Panc1 (cell line): Measurements from ENCODE around the gene CEP128.

Experiments
- CTCF ChIP-seq: fragments of 450-650 bp; IDR thresholded peaks from 2 replicates; pipeline ENCODE4 v1.5.1; 2017; ENCODE audit warnings: mild to moderate bottlenecking
- POLR2AphosphoS5 ChIP-seq: IDR thresholded peaks from 2 replicates; pipeline ENCODE4 v1.6.1; 2012; ENCODE audit warnings: mild to moderate bottlenecking, low read depth, low read length, moderate library complexity
- SIN3A ChIP-seq: IDR thresholded peaks from 2 replicates; pipeline ENCODE4 v1.6.1; 2012; ENCODE audit warnings: low read depth, mild to moderate bottlenecking, low read length, moderate library complexity, borderline replicate concordance; ENCODE audit not compliant: insufficient read depth
- TCF7L2 ChIP-seq: IDR thresholded peaks from 2 replicates; pipeline ENCODE4 v1.6.1; 2011; ENCODE audit warnings: mild to moderate bottlenecking, low read depth, low read length, inconsistent platforms
- TF ChIP-seq, protein P1 (sequence below), 2 experiments: IDR thresholded peaks; 2 replicates each; pipeline ENCODE4 v1.6.1; 2011 to 2012; ENCODE audit warnings: low read depth in 2 of 2, control low read depth in 1 of 2, low read length in 1 of 2, mild to moderate bottlenecking in 1 of 2, moderate library complexity in 1 of 2; ENCODE audit not compliant: insufficient read depth in 1 of 2

- TF ChIP-seq CTCF, result peak; percentile 11; the same call in 1 of the 2 replicates
- TF ChIP-seq POLR2AphosphoS5, result no peak
- TF ChIP-seq, protein P1, sequence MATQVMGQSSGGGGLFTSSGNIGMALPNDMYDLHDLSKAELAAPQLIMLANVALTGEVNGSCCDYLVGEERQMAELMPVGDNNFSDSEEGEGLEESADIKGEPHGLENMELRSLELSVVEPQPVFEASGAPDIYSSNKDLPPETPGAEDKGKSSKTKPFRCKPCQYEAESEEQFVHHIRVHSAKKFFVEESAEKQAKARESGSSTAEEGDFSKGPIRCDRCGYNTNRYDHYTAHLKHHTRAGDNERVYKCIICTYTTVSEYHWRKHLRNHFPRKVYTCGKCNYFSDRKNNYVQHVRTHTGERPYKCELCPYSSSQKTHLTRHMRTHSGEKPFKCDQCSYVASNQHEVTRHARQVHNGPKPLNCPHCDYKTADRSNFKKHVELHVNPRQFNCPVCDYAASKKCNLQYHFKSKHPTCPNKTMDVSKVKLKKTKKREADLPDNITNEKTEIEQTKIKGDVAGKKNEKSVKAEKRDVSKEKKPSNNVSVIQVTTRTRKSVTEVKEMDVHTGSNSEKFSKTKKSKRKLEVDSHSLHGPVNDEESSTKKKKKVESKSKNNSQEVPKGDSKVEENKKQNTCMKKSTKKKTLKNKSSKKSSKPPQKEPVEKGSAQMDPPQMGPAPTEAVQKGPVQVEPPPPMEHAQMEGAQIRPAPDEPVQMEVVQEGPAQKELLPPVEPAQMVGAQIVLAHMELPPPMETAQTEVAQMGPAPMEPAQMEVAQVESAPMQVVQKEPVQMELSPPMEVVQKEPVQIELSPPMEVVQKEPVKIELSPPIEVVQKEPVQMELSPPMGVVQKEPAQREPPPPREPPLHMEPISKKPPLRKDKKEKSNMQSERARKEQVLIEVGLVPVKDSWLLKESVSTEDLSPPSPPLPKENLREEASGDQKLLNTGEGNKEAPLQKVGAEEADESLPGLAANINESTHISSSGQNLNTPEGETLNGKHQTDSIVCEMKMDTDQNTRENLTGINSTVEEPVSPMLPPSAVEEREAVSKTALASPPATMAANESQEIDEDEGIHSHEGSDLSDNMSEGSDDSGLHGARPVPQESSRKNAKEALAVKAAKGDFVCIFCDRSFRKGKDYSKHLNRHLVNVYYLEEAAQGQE (IDR thresholded peaks at IDR 0.05; ENCODE audit: insufficient read depth in 1 of 2, low read depth in 2 of 2, low read length in 1 of 2), result no peak
- no peak for TF ChIP-seq TCF7L2
- TF ChIP-seq SIN3A, result no peak
These were observed 78.6 kb downstream of the CEP128 start for GRCh38 chr14:80862983-80863382.
